NB4 (cell line): ENCODE measurements around the gene CALR.
A peak's percentile ranks its signal among the peaks of the same experiment; 100 is the strongest.

Experiments used
- CTCF ChIP-seq: IDR thresholded peaks from one replicate; pipeline ENCODE4 v1.5.1; 2012; ENCODE audit warnings: low read depth, low read length
- MAX ChIP-seq: IDR thresholded peaks from 2 replicates; pipeline ENCODE4 v1.6.1; 2011; ENCODE audit warnings: low read depth, low read length
- POLR2A ChIP-seq: IDR thresholded peaks from 2 replicates; pipeline ENCODE4 v1.6.1; 2011; ENCODE audit warnings: mild to moderate bottlenecking; ENCODE audit not compliant: insufficient read length; ENCODE audit errors: extremely low read depth

- TF ChIP-seq CTCF = peak; percentile 88
- no peak for TF ChIP-seq POLR2A
- peak; percentile 34; the same call in 1 of the 2 replicates for TF ChIP-seq MAX
Observed at GRCh38 chr19:12965017-12965811, 26.8 kb downstream of the CALR start.
